NB4 (cell line): ENCODE results near the gene DOCK2.

Source experiments
- CTCF ChIP-seq: IDR thresholded peaks from one replicate; pipeline ENCODE4 v1.5.1; 2012; ENCODE audit warnings: low read depth, low read length
- POLR2A ChIP-seq: IDR thresholded peaks from 2 replicates; pipeline ENCODE4 v1.6.1; 2011; ENCODE audit warnings: mild to moderate bottlenecking; ENCODE audit not compliant: insufficient read length; ENCODE audit errors: extremely low read depth

- TF ChIP-seq CTCF (no peak), POLR2A (no peak)
Observed at GRCh38 chr5:169788168-169788567, 151.1 kb downstream of the DOCK2 start.
